ENCODE measurements around the gene KANK3.

DNA sequence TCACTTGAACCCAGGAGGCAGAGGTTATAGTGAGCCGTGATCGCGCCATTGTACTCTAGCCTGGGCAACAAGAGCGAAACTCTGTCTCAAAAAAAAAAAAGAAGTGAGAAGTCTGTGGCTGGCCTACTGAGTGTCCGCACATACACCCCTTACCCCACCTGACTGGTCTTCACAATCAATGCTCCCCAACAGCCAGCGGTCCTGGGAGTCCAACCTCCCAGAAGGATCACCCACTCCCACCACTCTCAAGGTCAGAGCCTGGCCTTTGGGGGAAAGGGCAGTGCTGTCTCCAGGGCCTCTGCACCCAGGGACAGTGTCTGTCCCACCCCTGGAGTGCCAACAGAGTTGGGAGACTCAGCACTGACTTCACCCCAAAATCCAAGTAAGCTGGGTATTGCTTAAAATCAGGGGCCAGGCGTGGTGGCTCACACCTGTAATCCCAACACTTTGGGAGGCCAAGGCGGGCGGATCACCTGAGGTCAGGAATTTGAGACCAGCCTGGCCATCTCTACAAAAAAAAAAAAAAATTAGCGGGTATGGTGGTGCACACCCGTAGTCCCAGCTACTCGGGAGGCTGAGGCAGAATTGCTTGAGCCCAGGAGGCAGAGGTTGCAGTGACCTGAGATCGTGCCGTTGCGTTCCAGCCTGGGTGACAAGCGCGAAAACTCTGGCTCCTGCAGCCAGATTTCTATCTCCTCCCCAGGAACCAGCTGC lies 32.6 kb downstream of the KANK3 start:
- no peak for TF ChIP-seq TAF1 (IDR thresholded peaks at IDR 0.05; ENCODE audit: low read depth)
- TF ChIP-seq, protein P1, sequence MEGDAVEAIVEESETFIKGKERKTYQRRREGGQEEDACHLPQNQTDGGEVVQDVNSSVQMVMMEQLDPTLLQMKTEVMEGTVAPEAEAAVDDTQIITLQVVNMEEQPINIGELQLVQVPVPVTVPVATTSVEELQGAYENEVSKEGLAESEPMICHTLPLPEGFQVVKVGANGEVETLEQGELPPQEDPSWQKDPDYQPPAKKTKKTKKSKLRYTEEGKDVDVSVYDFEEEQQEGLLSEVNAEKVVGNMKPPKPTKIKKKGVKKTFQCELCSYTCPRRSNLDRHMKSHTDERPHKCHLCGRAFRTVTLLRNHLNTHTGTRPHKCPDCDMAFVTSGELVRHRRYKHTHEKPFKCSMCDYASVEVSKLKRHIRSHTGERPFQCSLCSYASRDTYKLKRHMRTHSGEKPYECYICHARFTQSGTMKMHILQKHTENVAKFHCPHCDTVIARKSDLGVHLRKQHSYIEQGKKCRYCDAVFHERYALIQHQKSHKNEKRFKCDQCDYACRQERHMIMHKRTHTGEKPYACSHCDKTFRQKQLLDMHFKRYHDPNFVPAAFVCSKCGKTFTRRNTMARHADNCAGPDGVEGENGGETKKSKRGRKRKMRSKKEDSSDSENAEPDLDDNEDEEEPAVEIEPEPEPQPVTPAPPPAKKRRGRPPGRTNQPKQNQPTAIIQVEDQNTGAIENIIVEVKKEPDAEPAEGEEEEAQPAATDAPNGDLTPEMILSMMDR (IDR thresholded peaks at IDR 0.05; ENCODE audit: poor library complexity, severe bottlenecking), result no peak

Measured in neural cell (in vitro differentiated cells).